ENCODE measurements around the gene FAM9B. TPM values are rescaled to one million over a fixed set of nuclear protein-coding genes. Genes with fewer than 3 reads are reported as not detected.

Gene FAM9B
- polyA plus RNA-seq, 10 donors = 0.07 to 0.56 (median 0.13) TPM; not detected in 6

DNA sequence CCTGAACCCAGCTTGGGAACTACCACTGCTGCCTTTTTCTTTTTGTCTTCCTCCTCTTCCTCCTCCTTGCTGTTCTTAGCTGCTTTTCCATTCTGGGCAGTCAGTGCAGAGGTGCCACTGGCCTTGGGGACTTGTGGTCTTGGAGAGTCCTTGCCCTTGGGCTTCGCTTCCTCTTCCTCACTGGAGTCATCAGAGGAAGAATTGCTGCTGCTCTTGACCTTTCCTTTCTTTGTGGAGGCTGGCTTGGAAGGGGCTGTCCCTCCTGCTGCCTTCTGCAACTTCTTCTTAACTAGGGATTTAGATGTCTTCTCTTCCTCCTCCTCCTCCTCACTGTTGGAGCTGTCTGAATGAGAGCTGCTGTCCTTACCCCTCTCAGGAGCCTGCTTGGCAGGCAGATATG is 53.2 kb downstream of the FAM9B start:
- DNase-seq = no peak

Other genes starting within 250 kb of the FAM9B start
- gene FAM9A, start 232.7 kb downstream of the FAM9B start, polyA plus RNA-seq (ENCODE audit: insufficient read length in 10 of 10) = not detected